ENCODE measurements around the gene PSMB7. TPM values are rescaled to one million over a fixed set of nuclear protein-coding genes. Genes with fewer than 3 reads are reported as not detected.

The PSMB7 gene
- total and polyA plus RNA-seq, 2 donors (not counting 1 experiment from before 2014, with no cell fraction given), result 206 to 290 TPM

GRCh38 chr9:124399323-124399967 is 15.8 kb downstream of the PSMB7 start:
- peak overlapping the region; percentile 81 for H3K27ac ChIP-seq (ENCODE audit: insufficient read depth, low read length)
- H3K27me3 ChIP-seq (ENCODE audit: control insufficient read depth, insufficient read depth, low read length), result no peaks in the 10 kb centered on the region
- TF ChIP-seq EZH2 (IDR thresholded peaks at IDR 0.05; ENCODE audit: low read length, missing control alignments), result no peak
- TF ChIP-seq CTCF (conservative IDR thresholded peaks at IDR 0.05 in 1 of 2, IDR thresholded peaks at IDR 0.05 in 1 of 2; ENCODE audit: low read depth in 1 of 2, low read length in 2 of 2), result peak; percentile 15 to 43
- peak overlapping the region; percentile 7 for H3K9ac ChIP-seq (ENCODE audit: insufficient read depth, low read length)
- peak; percentile 75 to 77 for DNase-seq (ENCODE audit: low read depth in 2 of 2)
- no peak overlapping the region for H2AFZ ChIP-seq (ENCODE audit: low read length)
- peak overlapping the region in 2 of 4 experiments; percentile 3 to 27 for H3K4me3 ChIP-seq (replicated peaks in 1 of 4; ENCODE audit: control extremely low read depth in 1 of 4, insufficient read depth in 1 of 4, low read depth in 3 of 4, low read length in 4 of 4)
- peaks cover 2% of the 10 kb centered on the region for H3K36me3 ChIP-seq (ENCODE audit: control insufficient read depth, insufficient read depth, low read length)
- H3K4me2 ChIP-seq (ENCODE audit: extremely low read depth, insufficient read depth, low read length), result peak overlapping the region; percentile 83
- H3K4me1 ChIP-seq (ENCODE audit: control insufficient read depth, extremely low read depth, insufficient read depth, low read length), result peaks cover 13% of the 10 kb centered on the region
- H3K79me2 ChIP-seq (ENCODE audit: control insufficient read depth, insufficient read depth, low read length), result peaks cover 69% of the 10 kb centered on the region
- H4K20me1 ChIP-seq (ENCODE audit: control insufficient read depth, extremely low read depth, insufficient read depth, low read length), result no peaks in the 10 kb centered on the region
- no peaks in the 10 kb centered on the region for H3K9me3 ChIP-seq (ENCODE audit: control insufficient read depth, insufficient read depth, low read depth, low read length)

GRCh38 chr9:124398191-124398935 is 16.9 kb downstream of the PSMB7 start:
- Histone ChIP-seq H4K20me1 (ENCODE audit: control insufficient read depth, extremely low read depth, insufficient read depth, low read length) (no peaks in the 10 kb centered on the region), H3K27me3 (ENCODE audit: control insufficient read depth, insufficient read depth, low read length) (no peaks in the 10 kb centered on the region), H3K9me3 (ENCODE audit: control insufficient read depth, insufficient read depth, low read depth, low read length) (no peaks in the 10 kb centered on the region), H3K79me2 (ENCODE audit: control insufficient read depth, insufficient read depth, low read length) (peaks cover 74% of the 10 kb centered on the region), H3K4me3 (replicated peaks in 1 of 4; ENCODE audit: control extremely low read depth in 1 of 4, insufficient read depth in 1 of 4, low read depth in 3 of 4, low read length in 4 of 4) (no peak overlapping the region), H3K4me2 (ENCODE audit: extremely low read depth, insufficient read depth, low read length) (no peak overlapping the region), H3K27ac (ENCODE audit: insufficient read depth, low read length) (peak overlapping the region; percentile 81), H3K36me3 (ENCODE audit: control insufficient read depth, insufficient read depth, low read length) (peaks cover 2% of the 10 kb centered on the region), H3K4me1 (ENCODE audit: control insufficient read depth, extremely low read depth, insufficient read depth, low read length) (peaks cover 24% of the 10 kb centered on the region), H3K9ac (ENCODE audit: insufficient read depth, low read length) (no peak overlapping the region), H2AFZ (ENCODE audit: low read length) (no peak overlapping the region)
- no peak for DNase-seq (ENCODE audit: low read depth in 2 of 2)
- TF ChIP-seq CTCF (conservative IDR thresholded peaks at IDR 0.05 in 1 of 2, IDR thresholded peaks at IDR 0.05 in 1 of 2; ENCODE audit: low read depth in 1 of 2, low read length in 2 of 2), result no peak

GRCh38 chr9:124395826-124396225 is 19.4 kb downstream of the PSMB7 start:
- H3K27me3 ChIP-seq (ENCODE audit: control insufficient read depth, insufficient read depth, low read length), result no peaks in the 10 kb centered on the region
- H3K4me1 ChIP-seq (ENCODE audit: control insufficient read depth, extremely low read depth, insufficient read depth, low read length), result peaks cover 41% of the 10 kb centered on the region
- no peaks in the 10 kb centered on the region for H4K20me1 ChIP-seq (ENCODE audit: control insufficient read depth, extremely low read depth, insufficient read depth, low read length)
- peaks cover 2% of the 10 kb centered on the region for H3K36me3 ChIP-seq (ENCODE audit: control insufficient read depth, insufficient read depth, low read length)
- TF ChIP-seq CTCF (conservative IDR thresholded peaks at IDR 0.05 in 1 of 2, IDR thresholded peaks at IDR 0.05 in 1 of 2; ENCODE audit: low read depth in 1 of 2, low read length in 2 of 2), result no peak
- no peak for TF ChIP-seq EZH2 (IDR thresholded peaks at IDR 0.05; ENCODE audit: low read length, missing control alignments)
- no peaks in the 10 kb centered on the region for H3K9me3 ChIP-seq (ENCODE audit: control insufficient read depth, insufficient read depth, low read depth, low read length)
- H3K4me3 ChIP-seq (replicated peaks in 1 of 4; ENCODE audit: control extremely low read depth in 1 of 4, insufficient read depth in 1 of 4, low read depth in 3 of 4, low read length in 4 of 4), result no peak overlapping the region
- H3K9ac ChIP-seq (ENCODE audit: insufficient read depth, low read length), result no peak overlapping the region
- H3K27ac ChIP-seq (ENCODE audit: insufficient read depth, low read length), result no peak overlapping the region
- H3K4me2 ChIP-seq (ENCODE audit: extremely low read depth, insufficient read depth, low read length), result no peak overlapping the region
- H3K79me2 ChIP-seq (ENCODE audit: control insufficient read depth, insufficient read depth, low read length), result peaks cover 75% of the 10 kb centered on the region
- no peak overlapping the region for H2AFZ ChIP-seq (ENCODE audit: low read length)
- DNase-seq (ENCODE audit: low read depth in 2 of 2), result no peak
